HPDE6-E6E7 (cell line): ENCODE measurements around the gene MTFR2.
"Not testable (repeated sequence)": the region's sequence is repeated elsewhere in the genome, so short reads cannot be mapped to it uniquely, and the experiment has no call there.

Experiments used
- DNase-seq: peaks from one replicate; pipeline ENCODE4 v3.0.0; 2011; ENCODE audit warnings: missing footprints; ENCODE audit errors: extremely low spot score

Gene MTFR2

DNA sequence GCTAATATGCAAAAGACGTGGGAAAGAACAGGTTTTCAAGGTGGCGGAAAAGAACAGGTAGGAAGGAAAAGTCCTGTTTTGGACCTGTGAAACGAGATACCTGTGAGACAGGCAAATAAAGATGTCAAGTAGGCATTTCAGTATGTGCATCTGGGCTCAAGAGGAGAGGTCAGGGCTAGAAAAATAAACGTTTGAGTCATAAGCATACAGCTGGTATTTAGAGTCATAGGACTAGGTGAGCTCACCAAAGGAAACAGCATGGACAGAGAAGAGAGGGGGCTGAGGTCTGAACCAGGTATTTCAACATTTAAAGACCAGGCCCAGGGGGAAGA lies 14.9 kb downstream of the MTFR2 start:
- DNase-seq = no peak

DNA sequence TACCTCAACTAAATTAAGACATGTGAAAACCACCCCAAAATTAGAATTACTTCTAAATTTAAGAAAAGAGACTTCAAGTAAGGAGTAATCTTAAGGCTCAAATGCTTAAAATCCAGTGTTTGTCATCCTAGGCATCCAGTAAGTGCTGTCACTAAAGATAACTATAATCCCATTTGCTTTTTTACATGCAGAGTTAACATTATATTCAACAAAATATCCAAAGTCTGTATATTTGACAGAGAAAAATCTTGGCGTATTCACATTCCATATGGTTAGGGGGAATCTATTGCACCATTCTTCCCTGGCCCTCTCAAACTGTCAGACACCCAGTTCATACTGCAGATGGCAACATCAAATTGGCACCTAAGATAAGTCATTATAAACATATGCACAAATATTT lies 17.4 kb downstream of the MTFR2 start:
- no peak for DNase-seq

DNA sequence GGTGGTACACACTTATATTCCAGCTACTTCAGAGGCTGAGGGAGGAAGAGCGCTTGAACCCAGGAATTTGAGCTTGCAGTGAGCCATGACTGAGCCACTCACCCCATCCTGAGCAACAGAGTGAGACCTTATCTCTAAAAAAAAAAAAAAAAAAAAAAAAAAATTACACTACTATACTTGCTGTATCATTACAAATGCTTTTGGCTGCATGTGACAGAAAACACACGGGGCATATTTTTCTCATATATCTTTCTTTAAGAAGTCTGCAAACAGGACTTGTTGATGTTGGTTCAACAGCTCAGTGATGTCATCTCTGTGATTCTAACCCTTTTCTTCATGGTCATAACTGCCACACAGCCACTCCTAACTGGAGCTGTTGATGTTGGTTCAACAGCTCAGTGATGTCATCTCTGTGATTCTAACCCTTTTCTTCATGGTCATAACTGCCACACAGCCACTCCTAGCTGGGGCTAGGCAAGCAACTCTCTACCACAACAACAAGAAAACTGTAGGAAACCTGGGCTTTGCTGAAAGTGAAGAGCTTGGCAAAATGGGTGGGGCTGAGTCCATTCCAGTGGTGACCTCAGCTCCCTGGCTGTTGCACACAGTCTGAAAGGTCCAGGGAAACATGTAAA lies 19.8 kb downstream of the MTFR2 start:
- DNase-seq = no peak

DNA sequence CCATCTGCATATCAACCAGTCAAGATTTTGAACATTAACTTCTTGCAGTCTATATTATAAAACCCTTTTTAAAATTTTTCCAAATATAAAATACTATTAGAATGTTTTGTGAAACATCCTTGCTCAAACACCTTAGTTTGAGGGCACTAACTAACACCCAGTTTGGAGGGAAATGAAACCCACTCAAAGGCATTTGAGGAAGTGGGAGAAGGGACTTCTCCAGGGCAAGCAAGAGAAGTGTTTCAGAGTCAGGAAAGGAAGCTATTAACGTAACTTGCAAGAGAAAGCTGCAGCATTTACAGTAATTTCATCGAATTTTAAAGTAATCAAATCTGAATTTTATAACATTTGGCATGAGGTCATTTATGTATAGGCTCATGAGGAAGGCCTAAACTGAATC lies 21.3 kb downstream of the MTFR2 start:
- DNase-seq = no peak

DNA sequence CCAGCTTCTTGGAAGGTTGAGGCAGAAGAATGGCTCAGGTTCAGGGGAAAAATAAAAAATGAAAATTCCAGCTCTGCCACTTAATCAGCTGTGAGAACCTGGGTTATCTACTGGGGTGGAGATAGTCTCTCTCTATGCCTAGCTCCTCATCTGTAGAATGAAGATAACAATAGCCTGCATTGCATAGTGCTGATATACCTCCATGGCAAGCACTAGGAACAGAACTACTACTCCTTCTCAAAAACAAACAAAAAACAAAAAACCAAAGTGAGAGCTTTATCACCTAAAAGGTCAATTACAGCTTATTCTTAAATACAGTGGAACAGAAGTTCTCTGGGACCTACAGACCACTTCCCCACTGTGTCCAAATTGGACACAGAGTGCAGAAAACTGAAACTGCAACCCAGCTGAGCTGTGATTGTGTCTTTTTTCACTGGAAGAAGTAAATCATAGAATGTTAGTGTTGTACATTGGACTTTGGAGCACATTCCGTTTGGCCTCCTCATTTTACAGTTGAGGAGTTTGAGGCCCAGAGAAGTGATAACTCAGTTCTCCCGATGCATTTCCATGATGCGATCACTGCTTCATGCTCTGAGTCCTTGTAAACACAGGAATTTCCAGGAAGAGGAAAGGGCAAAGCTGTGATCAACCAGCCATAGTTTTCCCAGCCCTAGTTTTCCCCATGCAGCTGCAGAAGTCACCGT lies 23.3 kb downstream of the MTFR2 start:
- no peak for DNase-seq

DNA sequence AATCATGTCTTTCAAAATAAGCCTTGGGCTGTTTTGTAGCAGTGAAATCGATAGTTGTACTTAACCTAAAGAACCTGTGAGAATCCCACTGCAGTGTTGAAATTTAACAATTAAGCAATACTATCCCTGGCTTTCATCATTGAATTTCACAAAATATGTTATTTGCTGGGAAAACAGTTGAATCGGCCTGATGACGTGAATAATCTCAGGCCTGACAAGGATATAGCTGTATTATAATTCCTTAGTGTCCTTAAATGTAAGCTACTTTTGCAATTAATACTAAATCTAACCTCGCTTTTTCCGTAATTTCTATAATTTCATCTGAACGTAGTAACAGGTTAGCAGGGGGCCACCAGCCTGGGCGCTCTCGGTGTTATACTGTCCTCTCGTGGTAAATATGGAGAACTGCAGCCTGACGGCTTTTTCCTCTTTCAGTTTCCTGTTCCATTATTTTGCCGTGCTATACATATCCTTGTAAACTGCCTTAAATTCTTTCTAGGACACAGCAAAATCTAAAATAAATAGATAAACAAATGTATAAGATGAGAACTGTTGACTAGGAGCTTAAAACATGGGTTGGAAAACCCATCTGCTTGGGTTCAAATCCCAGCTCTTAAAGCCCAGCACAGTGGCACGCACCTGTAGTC lies 24.0 kb downstream of the MTFR2 start:
- no peak for DNase-seq

DNA sequence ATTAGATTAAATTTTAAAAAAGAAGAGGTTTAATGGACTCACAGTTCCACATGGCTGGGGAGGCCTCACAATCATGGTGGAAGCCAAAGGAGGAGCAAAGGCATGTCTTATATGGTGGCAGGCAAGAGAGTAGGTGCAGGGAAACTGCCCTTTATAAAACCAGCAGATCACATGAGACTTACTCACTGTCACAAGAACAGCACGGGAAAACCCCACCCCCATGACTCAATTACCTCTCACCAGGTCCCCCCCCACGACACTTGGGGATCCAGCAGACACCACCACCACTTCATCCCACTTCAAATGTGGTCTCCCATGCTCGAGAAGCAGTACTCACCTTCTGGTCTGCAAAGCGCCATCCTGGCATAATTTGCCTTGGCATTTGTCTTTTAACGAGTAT lies 24.6 kb downstream of the MTFR2 start:
- DNase-seq = no peak

DNA sequence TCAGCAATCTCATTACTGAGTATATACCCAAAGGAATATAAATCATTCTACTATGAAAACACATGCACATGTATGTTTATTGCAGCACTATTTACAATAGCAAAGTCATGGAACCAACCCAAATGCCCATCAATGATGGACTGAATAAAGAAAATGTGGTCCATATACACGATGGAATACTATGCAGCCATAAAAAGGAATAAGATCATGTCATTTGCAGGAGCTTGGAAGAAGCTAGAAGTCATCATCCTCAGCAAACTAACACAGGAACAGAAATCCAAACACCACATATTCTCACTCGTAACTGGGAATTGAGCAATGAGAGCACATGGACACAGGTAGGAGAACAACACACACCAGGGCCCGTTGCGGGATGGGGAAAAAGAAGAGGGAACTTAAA lies 25.1 kb downstream of the MTFR2 start:
- not testable (repeated sequence) for DNase-seq

DNA sequence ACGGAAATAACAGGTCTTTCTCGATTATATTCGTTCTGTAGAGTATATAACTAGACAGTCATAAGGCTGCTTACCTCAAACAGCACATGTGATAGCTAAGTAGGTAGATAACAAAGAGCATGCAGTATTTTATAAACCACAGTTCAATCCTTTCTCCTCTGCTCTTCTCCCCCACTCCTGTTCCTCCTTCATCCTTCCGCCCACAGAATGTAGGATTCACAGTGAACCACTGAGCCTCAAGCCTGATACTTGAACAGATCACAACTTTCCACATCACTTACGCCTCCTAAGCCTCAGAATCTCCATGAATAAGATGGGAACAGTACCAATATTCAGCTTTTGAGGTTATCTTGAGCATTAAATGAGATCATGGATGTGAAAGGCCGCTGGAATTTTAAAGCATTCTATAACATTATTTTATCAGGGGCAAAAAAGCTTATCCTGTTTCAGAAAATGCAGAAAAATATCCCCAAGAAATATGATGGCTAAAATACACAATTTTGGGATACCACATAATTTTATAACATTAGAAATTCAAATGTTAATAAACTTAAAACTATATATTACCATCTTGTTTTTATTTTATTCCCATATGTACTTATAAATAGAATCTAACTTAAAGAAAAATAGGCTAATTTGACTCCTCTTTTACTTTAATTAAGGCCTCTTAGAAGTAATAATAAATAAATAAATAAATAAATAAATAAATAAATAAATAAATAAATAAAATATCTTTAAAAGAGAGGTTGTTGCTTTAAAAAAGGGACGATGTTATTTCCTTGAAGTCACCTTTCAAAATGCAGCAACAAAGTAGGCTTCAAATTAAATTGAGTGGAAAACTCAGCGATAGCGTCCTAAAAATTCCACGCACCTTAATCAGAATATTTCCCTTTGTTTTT lies 33.4 kb downstream of the MTFR2 start:
- DNase-seq = no peak

DNA sequence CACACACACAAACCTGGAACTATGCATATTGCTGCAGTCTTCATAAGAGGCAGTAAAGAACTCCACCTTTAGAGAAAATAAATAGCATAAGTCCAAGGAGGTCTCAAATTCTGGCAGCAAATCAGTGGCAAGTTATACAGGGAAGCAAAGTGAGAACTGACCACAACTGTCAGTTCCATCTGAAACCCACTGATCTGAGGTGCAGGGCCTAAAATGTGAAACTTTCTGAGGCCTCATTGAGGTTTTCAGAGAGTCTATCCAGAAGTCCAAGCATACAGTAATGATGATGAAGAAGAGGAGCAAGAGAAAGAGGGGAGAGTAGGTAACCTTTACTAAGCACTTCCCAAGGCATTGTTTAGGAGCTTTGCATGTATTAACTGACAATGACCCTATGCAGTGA lies 36.3 kb downstream of the MTFR2 start:
- no peak for DNase-seq

DNA sequence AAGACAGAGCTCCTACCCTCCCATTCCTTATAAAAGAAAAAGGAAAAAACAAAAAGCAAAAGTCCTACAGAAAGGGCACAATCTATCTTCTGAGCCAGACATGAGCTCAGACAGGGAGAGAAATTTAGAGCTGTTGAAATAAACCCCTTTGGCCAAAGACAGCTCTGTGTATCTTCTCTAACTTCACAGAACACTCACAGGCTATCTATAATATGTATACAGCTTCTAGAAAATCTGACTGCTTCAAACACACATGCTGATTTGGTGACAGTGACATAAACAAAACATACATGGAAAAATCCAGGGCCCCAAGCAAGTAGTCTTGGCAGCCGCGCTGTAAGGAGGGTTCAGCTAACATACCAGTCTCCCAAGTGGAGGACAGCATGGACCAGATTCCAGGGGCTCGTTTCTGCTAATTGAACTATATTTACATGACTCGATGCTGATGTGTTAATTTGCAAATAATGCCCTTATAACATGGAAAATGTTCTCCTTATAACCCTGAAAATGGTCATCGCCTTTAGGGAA lies 37.0 kb downstream of the MTFR2 start:
- DNase-seq = no peak

DNA sequence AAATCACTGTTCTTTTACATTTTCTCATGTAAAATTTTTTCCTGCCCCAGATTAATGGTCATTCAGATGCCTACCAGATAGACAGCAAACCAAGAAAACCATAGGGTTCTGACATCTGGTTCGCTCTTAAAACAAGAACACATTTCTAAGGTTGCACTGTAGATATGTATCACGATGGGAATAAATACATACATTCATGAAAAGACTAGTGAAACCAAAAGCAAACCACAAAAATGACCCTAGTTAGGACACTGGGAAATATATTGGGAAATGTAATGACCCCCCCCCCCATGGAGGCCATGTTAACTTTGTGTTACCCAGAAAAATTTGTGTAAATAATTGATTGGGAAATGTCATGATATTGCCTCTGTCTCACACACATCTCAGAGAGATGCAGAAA lies 37.5 kb downstream of the MTFR2 start:
- DNase-seq = no peak

DNA sequence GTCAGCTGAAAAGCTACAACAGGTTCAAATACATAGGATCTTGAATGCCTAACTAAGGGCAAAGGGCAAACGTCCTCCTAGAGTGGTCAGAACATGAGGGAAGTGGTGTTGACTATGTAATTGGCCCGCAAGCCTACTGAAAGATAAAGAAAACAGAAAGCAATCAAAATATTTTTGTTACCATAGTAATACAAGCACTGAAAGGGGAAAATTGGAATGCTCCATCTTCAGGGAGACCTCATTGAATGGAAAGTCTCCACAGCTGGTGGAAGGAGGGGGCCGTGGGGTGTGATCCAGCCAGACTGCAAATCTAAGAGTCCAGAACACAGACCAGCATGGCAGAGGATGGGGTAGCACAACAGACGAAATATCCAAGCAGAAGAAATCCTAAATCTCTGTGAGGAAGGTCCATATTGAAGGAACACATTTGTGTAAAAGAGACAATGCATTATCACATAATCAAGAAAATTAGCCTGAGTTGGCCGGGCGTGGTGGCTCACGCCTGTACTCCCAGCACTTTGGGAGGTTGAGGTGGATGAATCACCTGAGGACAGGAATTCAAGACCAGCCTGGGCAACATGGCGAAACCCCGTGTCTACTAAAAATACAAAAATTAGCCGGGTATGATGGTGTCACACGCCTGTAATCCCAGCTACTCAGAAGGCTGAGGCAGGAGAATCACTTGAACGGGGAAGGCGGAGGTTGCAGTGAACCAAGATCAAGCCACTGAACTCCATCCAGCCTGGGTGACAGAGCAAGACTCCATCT lies 39.5 kb downstream of the MTFR2 start:
- no peak for DNase-seq

DNA sequence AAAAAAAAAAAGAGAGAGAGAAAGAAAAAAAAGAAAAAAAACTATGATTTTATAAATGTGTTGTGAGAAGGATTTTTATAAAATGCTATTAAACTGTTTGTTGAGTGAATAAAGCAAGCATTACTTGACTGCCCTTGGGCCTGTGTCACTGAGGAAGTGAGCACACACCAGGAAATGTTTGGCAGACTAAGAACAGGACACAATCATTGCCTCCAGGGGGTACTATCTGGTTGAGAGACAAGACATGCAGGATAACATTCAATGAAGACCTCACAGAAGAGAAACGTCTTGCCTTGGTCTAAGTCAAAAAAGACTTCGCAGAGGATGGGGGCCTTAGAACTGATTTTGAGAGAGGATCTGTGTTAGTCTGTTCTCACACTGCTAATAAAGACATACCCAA lies 40.6 kb downstream of the MTFR2 start:
- DNase-seq = no peak

DNA sequence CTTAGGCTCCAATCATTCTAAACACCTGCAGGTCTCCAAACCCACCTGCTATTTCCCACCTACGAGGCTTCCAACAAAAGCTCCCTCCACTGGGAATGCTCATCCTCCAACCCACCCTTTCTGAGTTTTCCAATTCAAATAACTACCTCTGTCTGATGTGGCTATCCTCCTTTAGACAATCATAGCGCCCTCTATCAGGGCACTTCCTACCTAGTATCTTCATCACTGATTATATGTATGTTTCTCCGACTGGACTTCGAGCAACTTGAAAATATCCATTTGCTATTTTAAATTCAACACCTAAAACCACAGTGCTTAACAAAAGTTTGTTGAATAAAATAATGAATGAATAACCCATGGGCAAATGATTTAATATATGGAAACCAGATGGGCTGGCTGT lies 41.3 kb downstream of the MTFR2 start:
- no peak for DNase-seq

DNA sequence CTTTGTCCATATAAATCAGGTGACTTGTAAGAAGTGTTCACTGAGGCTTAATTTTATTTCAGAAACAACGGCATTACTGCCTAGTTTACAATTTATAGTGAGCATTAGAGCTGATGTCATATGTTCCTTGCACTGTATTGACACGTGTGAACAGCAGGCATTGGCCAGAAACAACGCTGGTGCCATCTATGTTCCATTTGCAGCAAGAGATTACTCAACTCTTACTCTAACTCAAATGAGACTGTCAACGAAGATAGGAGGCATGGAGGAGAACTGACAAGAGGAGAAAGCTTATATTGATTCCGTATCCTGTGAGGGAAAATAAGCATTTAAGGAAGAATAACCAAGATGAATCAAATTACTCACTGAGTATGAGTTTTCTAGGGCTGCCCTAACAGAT lies 48.4 kb downstream of the MTFR2 start:
- no peak for DNase-seq

DNA sequence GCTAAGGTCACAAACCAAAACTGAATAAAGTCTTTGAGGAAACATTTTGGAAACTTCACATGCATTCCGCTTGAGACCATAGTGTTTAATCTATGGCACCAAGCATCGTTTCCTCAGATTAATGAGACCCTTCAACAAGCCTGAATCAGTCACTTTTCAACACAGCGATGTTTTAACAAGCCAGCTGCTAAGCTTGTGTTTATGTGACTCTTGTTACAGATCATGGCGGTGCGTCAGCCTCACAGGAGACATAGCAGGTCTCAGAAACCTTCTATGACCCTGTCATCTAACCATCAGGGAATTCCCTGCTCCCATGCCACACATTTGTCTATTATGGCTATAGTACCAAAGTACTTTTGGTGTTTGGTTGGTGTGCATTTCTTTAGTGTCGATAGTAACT lies 57.2 kb downstream of the MTFR2 start:
- DNase-seq = no peak

DNA sequence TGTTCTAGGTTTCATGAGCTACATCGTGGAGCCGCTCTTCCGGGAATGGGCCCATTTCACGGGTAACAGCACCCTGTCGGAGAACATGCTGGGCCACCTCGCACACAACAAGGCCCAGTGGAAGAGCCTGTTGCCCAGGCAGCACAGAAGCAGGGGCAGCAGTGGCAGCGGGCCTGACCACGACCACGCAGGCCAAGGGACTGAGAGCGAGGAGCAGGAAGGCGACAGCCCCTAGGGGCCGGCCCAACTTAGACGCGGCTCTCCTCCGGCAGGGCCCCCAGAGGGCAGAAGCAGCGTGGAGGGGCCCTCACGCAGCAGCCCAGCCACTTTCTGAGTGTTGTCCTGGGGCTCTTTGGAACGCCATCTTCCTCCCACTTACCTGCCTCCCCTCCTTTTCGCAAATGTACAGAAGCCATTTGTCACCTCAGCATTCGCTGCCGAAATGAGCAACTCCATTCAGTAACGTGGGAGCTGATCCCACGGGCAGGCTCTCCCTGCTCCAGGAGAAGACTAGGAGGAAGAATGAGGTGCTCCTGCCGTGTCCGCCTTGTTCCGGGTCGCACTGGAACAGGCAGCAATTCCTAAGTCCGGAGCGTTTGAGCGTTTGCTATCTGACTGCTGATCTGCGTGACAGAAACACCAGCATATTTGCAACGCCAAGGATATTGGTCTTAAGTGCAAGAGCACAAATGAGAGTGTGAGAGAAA lies 58.4 kb downstream of the MTFR2 start:
- no peak for DNase-seq

DNA sequence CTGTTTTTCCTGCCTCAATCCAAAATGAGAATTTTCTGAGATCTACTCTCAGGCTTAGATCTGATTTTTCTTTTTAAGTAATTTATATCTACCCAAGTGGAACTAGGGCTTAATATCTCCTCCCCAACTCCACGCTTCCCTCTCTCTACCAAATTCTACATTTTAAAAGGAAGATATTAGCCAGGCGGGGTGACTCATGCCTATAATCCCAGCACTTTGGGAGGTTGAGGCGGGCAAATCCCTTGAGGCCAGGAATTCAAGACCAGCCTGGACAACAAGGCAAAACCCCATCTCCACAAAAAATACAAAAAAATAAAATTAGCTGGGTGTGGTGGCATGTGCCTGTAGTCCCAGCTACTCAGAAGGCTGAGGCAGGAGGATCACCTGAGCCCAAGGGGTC lies 61.0 kb downstream of the MTFR2 start:
- no peak for DNase-seq

DNA sequence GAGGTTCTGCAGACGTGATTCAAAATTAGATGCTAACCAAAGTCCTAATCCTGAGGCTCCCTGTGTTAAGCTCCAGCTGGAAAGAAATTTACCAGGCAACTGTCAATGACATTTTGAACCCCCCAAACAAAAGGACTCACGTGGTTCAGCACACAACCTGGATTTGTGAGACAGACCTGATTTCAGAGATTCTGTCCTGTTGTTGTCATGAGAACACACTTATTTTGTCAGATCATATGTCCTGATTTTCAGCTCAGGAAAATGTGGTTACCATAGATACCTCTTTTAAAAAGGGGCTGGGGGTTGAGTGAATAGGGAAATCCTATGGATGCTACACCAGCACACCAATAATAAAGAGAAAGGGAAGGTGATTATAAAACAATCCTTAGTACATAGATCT lies 61.6 kb downstream of the MTFR2 start:
- DNase-seq = no peak

DNA sequence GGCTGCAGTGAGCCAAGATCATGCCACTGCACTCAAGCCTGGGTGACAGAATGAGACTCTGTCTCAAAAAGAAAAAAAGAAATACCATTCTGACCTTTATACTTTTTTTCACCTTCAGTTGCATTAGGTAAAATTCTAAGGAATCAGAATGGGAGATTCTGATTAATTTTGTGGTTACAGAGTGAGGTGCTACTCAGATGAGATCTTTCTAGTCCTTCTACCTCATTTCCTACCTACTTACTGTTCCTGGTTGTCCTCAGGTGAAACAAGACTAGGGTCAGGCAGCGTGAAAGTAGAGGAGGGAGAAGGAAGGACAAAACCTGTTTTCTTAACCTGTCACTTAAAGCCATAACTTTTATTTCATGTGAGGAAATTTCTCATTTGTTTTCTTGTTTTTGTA lies 63.7 kb downstream of the MTFR2 start:
- no peak for DNase-seq
